Peyer's patch (tissue), 4 donors: ENCODE measurements around the gene SLC9A1.

Experiments used
- POLR2A ChIP-seq, 2 donors: fragments of 450-650 bp; IDR thresholded peaks; one replicate each; pipeline ENCODE4 v1.5.1; 2017; ENCODE audit warnings: antibody characterized with exemption in 2 of 2, mild to moderate bottlenecking in 2 of 2, moderate library complexity in 2 of 2
- TF ChIP-seq, protein P1 (sequence below), 6 experiments: fragments of 450-650 bp in 4 of 6; fragments of 200-600 bp in 2 of 6; sonication (generic) in 1 of 6; IDR thresholded peaks; one replicate each; pipeline ENCODE4 v1.5.1; 2017 to 2019; ENCODE audit warnings: antibody characterized with exemption in 6 of 6, mild to moderate bottlenecking in 3 of 6, moderate library complexity in 1 of 6

DNA sequence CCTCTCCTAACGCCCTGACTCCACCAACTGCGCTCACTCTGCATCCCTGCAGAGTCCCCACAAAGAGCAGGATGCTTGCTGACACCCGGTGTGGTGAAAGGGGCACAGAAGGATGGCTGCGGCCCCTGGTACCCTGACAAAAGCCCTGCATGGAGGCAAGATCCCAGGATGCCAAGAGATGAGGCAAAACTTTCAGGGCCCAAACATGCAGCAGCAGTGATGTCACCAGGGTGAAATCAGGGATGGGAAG, 36.6 kb downstream of the SLC9A1 start:
- TF ChIP-seq, protein P1, sequence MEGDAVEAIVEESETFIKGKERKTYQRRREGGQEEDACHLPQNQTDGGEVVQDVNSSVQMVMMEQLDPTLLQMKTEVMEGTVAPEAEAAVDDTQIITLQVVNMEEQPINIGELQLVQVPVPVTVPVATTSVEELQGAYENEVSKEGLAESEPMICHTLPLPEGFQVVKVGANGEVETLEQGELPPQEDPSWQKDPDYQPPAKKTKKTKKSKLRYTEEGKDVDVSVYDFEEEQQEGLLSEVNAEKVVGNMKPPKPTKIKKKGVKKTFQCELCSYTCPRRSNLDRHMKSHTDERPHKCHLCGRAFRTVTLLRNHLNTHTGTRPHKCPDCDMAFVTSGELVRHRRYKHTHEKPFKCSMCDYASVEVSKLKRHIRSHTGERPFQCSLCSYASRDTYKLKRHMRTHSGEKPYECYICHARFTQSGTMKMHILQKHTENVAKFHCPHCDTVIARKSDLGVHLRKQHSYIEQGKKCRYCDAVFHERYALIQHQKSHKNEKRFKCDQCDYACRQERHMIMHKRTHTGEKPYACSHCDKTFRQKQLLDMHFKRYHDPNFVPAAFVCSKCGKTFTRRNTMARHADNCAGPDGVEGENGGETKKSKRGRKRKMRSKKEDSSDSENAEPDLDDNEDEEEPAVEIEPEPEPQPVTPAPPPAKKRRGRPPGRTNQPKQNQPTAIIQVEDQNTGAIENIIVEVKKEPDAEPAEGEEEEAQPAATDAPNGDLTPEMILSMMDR (IDR thresholded peaks at IDR 0.05), result no peak
- no peak for TF ChIP-seq POLR2A (IDR thresholded peaks at IDR 0.05)
